Sigmoid colon (tissue), 4 donors: ENCODE results near the gene TMEM235.

Experiments used
- CTCF ChIP-seq, 4 experiments: fragments of 450-650 bp in 3 of 4; fragments of 200-600 bp in 1 of 4; IDR thresholded peaks; one replicate each; pipeline ENCODE4 v1.5.1; 2016 to 2019; ENCODE audit warnings: antibody characterized with exemption in 4 of 4, mild to moderate bottlenecking in 3 of 4, moderate library complexity in 2 of 4
- POLR2A ChIP-seq, 2 donors: fragments of 450-650 bp; IDR thresholded peaks; one replicate each; pipeline ENCODE4 v1.6.1; 2016; ENCODE audit warnings: antibody characterized with exemption in 2 of 2, mild to moderate bottlenecking in 2 of 2, moderate library complexity in 2 of 2
- POLR2AphosphoS5 ChIP-seq, 4 donors: sonication (generic); formaldehyde crosslinking; IDR thresholded peaks; one replicate each; pipeline ENCODE4 v1.6.1; 2017; ENCODE audit warnings: antibody characterized with exemption in 4 of 4

DNA sequence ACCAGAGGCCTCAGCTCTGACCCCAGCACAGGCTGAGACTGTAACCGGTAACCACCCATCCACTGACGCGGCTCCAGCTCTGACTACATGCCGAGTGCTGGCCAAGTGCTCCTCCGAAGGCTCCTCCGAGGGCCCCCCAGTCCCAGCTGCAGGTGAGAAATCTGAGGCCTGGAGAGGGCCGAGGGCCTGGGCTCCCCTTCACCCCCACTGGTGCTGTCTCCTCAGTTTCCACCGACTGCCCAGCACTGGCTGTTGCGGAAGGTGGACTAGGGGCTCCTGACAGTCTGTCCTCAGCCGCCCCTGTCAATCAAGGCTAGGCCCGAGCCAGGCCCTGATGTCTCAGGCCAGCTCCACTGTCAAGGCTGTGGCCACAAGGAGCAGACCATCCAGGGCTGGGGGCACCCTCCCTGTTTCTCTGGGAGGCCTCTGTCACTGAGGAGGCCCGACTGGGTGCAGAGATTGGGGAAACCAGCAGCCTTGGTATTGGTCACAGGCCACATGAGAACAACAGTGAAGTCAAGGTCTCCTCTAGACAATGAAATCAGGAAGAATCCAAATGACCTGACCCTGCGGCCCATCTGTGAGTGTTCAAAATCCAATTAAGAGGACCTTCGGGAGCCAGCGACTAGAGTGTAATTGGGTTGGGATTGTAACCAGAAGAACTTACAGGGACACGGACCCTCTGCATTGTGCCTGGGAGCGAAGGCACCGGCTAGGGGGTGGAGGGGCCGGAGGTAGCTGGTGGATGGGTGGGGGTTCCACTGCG lies 5.1 kb downstream of the TMEM235 start:
- TF ChIP-seq CTCF (IDR thresholded peaks at IDR 0.05), result no peak
- no peak for TF ChIP-seq POLR2AphosphoS5 (IDR thresholded peaks at IDR 0.05)
- no peak for TF ChIP-seq POLR2A (IDR thresholded peaks at IDR 0.05)
